22Rv1 (cell line): ENCODE results near the gene UBE2Q1.

ENCODE experiments used
- CTCF ChIP-seq: fragments of 450-650 bp; IDR thresholded peaks from 2 replicates; pipeline ENCODE4 v1.5.1; 2017; ENCODE audit warnings: mild to moderate bottlenecking
- ZFX ChIP-seq: fragments of 450-650 bp; IDR thresholded peaks from 2 replicates; pipeline ENCODE4 v1.6.1; 2017; ENCODE audit warnings: antibody characterized with exemption, borderline replicate concordance

- no peak for TF ChIP-seq CTCF
- TF ChIP-seq ZFX: no peak
Observed at GRCh38 chr1:154598871-154599635, 40.6 kb upstream of the UBE2Q1 start.
